Superior temporal gyrus (tissue), 1 donor: ENCODE measurements around the gene CREBBP.
"Not testable (repeated sequence)": the region's sequence is repeated elsewhere in the genome, so short reads cannot be mapped to it uniquely, and the experiment has no call there.

Source experiments
- DNase-seq: peaks from one replicate; pipeline ENCODE4 v3.0.0-alpha.2; 2016; ENCODE audit errors: extremely low spot score

The CREBBP gene

GRCh38 chr16:3715430-3715829 lies 165.1 kb downstream of the CREBBP start:
- DNase-seq, result no peak

- not testable (repeated sequence) for DNase-seq
Observed at GRCh38 chr16:3714378-3714777, 166.1 kb downstream of the CREBBP start.

- DNase-seq, result no peak
Observed at GRCh38 chr16:3713587-3714242, 166.8 kb downstream of the CREBBP start.

GRCh38 chr16:3712861-3713372 lies 167.6 kb downstream of the CREBBP start:
- no peak for DNase-seq

GRCh38 chr16:3706253-3707012 lies 174.1 kb downstream of the CREBBP start:
- DNase-seq, result no peak

GRCh38 chr16:3702082-3702481 lies 178.4 kb downstream of the CREBBP start:
- no peak for DNase-seq

- DNase-seq, result no peak
Observed at GRCh38 chr16:3701531-3701930, 179.0 kb downstream of the CREBBP start.

- no peak for DNase-seq
Observed at GRCh38 chr16:3698941-3699340, 181.6 kb downstream of the CREBBP start.

GRCh38 chr16:3696425-3697218 lies 183.9 kb downstream of the CREBBP start:
- no peak for DNase-seq

GRCh38 chr16:3695610-3696369 lies 184.7 kb downstream of the CREBBP start:
- no peak for DNase-seq

- DNase-seq, result no peak
Observed at GRCh38 chr16:3694051-3694450, 186.5 kb downstream of the CREBBP start.

- DNase-seq, result no peak
Observed at GRCh38 chr16:3691761-3692160, 188.8 kb downstream of the CREBBP start.

GRCh38 chr16:3690980-3691720 lies 189.4 kb downstream of the CREBBP start:
- DNase-seq, result no peak

- peak; percentile 96 for DNase-seq
Observed at GRCh38 chr16:3690470-3690928, 190.0 kb downstream of the CREBBP start.

- no peak for DNase-seq
Observed at GRCh38 chr16:3689731-3690130, 190.8 kb downstream of the CREBBP start.

GRCh38 chr16:3687792-3688191 lies 192.7 kb downstream of the CREBBP start:
- no peak for DNase-seq

- DNase-seq, result no peak
Observed at GRCh38 chr16:3687021-3687420, 193.5 kb downstream of the CREBBP start.

GRCh38 chr16:3681206-3681605 lies 199.3 kb downstream of the CREBBP start:
- peak; percentile 45 for DNase-seq

- DNase-seq, result no peak
Observed at GRCh38 chr16:3677994-3678393, 202.5 kb downstream of the CREBBP start.

- no peak for DNase-seq
Observed at GRCh38 chr16:3675601-3676130, 204.8 kb downstream of the CREBBP start.
